GM04504 (cell line): Measurements from ENCODE around the gene KRTAP22-2.

Experiments used
- DNase-seq: peaks from one replicate; pipeline ENCODE4 v3.0.0-alpha.2; 2012; ENCODE audit warnings: low read depth

KRTAP22-2 gene

GRCh38 chr21:30563072-30563471, 27.1 kb downstream of the KRTAP22-2 start:
- no peak for DNase-seq

DNA sequence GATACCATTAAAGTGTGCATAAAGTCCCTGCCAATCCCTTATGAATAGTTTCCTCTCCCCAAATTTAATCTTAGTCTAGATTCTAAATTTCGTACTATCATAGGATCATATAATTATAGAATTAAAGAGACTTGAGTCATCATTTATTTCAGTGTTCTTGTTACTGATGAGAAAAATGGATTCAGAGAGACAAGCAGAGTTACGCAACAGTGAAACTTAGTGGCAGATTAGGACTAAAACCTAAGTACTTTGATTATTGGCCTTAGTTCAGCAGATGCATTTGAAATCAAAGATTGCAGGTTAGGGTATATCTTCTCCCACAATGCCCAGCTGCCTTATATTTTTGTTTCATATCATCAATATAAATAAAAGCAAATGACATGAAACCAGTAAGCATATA, 28.2 kb downstream of the KRTAP22-2 start:
- DNase-seq = no peak

GRCh38 chr21:30561264-30561895, 28.8 kb downstream of the KRTAP22-2 start, which contains the start of gene KRTAP19-7:
KRTAP19-7 (minus strand) TSS chr21:30561314; CDS start chr21:30561289, 25 bp downstream.
- DNase-seq = no peak

- no peak for DNase-seq
These were observed 35.1 kb downstream of the KRTAP22-2 start for GRCh38 chr21:30555095-30555494.

DNA sequence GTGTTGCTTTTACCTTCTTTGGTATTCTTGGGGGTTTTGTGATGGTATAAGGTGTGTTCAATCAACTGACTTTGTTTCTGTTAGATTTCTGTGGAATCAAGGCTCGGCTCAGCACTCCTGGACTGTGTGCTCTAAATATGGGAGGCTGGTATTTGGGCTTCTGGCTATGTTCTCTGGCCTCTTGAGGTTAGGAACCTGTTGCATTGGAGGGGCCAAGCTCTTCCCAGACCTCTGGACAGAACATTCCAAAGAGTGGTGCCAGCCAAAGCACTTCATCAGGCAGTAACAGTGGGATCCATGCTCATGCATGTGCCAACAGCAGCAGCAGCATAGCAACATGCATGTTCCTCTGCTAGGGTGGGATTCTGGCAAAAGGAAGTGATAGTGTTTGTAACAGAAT, 37.4 kb downstream of the KRTAP22-2 start:
- DNase-seq = no peak

DNA sequence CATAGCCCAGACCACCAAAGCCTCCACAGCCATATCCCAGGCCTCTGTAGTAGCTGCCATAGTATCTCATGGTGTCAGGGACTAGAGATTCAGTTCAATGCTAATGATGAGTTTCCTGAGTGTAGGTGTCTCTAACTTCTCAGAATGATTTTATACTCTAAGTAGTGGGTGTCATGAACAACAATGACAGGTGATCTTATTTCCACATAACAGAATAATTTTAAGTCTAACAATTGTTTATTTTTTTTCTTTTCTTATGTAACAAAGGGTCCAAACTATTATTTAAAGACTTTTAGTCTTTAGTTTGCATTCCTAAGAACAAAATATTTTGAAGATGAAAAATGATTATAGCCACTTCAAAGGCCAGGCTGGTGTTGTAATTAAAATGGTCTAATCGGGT, 48.4 kb downstream of the KRTAP22-2 start, which contains the start of gene KRTAP19-6:
KRTAP19-6 (minus strand) TSS at position 101 of the 400 bp plus-strand sequence; CDS start at position 70, 31 bp downstream.
- DNase-seq = no peak
